ENCODE data around the gene MT1M. TPM values are rescaled to one million over a fixed set of nuclear protein-coding genes. Genes with fewer than 3 reads are reported as not detected.

Gene MT1M
- total RNA-seq, 1 donor from 2014 or later: 0.35 TPM

DNA sequence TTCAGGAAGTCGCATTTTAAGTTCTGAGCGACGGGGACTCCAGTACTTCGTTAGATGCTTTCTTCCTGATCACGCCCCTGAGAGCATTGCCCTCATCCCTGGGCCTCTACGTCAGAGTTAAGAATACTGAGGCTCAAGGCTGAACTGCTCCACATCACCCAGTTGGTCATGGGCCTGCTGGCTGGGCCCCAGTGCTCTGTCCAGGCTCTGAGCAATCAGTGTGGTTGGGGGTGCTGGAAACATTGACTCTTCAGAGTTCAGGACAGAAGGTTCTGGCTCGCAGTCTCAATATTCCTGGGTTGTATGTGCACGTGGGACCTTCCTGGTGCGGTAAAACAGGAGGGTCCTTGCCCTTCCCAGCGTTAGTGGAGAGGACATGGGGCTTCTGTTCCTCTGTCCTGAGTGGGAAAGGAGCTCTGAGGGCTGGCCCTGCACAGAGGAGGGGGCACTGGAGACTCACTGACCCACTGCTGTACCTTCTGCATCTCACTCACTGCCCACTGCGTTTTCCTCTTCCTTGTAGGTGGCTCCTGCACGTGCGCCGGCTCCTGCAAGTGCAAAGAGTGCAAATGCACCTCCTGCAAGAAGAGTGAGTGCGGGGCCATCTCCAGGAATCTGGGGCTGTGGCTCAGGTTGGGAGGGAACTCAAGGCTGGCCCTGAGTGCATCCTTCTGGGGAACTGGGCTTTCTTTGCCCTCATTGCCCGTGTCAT lies 6.4 kb upstream of the MT1M start:
- DNase-seq (ENCODE audit: low spot score): no peak
- Mint-ChIP-seq H3K27me3 (ENCODE audit: low read depth) (no peaks in the 10 kb centered on the region), H3K4me1 (ENCODE audit: low read depth) (peaks cover 37% of the 10 kb centered on the region), H3K36me3 (ENCODE audit: low read depth) (no peaks in the 10 kb centered on the region), H3K9me3 (ENCODE audit: low read depth) (no peaks in the 10 kb centered on the region), H3K4me3 (ENCODE audit: unreplicated experiment) (peak overlapping the region; percentile 76), H3K27ac (ENCODE audit: unreplicated experiment) (peak overlapping the region; percentile 91)
- TF ChIP-seq, protein P1, sequence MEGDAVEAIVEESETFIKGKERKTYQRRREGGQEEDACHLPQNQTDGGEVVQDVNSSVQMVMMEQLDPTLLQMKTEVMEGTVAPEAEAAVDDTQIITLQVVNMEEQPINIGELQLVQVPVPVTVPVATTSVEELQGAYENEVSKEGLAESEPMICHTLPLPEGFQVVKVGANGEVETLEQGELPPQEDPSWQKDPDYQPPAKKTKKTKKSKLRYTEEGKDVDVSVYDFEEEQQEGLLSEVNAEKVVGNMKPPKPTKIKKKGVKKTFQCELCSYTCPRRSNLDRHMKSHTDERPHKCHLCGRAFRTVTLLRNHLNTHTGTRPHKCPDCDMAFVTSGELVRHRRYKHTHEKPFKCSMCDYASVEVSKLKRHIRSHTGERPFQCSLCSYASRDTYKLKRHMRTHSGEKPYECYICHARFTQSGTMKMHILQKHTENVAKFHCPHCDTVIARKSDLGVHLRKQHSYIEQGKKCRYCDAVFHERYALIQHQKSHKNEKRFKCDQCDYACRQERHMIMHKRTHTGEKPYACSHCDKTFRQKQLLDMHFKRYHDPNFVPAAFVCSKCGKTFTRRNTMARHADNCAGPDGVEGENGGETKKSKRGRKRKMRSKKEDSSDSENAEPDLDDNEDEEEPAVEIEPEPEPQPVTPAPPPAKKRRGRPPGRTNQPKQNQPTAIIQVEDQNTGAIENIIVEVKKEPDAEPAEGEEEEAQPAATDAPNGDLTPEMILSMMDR (IDR thresholded peaks at IDR 0.05): no peak

GRCh38 chr16:56626685-56627084 lies 5.8 kb upstream of the MT1M start:
- TF ChIP-seq, protein P1 (IDR thresholded peaks at IDR 0.05): no peak
- no peak for DNase-seq (ENCODE audit: low spot score)
- peak overlapping the region; percentile 76 for H3K4me3 Mint-ChIP-seq (ENCODE audit: unreplicated experiment)
- peaks cover under 1% of the 10 kb centered on the region for H3K27me3 Mint-ChIP-seq (ENCODE audit: low read depth)
- H3K27ac Mint-ChIP-seq (ENCODE audit: unreplicated experiment): peak overlapping the region; percentile 87
- H3K4me1 Mint-ChIP-seq (ENCODE audit: low read depth): peaks cover 34% of the 10 kb centered on the region
- no peaks in the 10 kb centered on the region for H3K9me3 Mint-ChIP-seq (ENCODE audit: low read depth)
- H3K36me3 Mint-ChIP-seq (ENCODE audit: low read depth): no peaks in the 10 kb centered on the region

DNA sequence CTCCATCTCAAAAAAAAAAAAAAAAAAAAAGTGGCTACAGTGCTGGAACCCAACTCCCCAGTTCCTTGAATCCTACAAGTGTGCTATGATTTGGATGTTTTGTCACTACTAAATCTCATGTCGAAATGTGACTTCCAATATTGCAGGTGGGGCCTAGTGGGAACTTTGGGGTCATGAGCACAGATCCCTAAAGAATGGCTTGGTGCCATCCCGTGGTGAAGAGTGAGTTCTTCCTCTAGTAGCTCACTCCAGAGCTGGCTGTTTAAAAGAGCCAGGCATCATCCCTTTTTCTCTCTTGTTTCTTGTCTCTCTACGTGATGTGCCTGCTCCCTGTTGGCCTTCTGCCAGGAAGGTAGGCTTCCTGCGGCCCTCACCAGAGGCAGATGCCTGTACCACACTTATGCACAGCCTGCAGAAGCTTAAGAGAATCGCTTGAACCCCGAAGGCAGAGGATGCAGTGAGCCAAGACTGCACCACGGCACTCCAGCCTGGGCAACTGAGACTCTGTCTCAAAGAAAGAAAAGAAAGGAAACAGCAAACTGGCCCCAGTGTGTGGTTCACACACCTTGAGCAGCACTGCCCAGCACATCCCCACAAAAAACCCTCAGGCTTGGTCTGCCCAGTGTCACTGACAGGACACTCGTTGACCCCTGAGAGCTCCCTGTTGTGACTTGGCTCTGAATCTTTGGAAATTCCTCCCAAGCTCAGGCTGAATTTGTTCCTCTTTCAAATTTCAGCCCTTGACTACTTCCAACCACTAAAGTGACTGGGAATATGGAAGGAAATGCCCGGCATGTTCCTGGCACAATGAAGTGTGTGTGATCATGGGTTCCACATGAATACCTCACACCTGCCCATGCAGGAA lies 3.7 kb upstream of the MT1M start:
- Mint-ChIP-seq H3K9me3 (ENCODE audit: low read depth) (no peaks in the 10 kb centered on the region), H3K27ac (ENCODE audit: unreplicated experiment) (peak overlapping the region; percentile 57), H3K4me1 (ENCODE audit: low read depth) (peaks cover 40% of the 10 kb centered on the region), H3K4me3 (ENCODE audit: unreplicated experiment) (no peak overlapping the region), H3K36me3 (ENCODE audit: low read depth) (no peaks in the 10 kb centered on the region), H3K27me3 (ENCODE audit: low read depth) (peaks cover 7% of the 10 kb centered on the region)
- TF ChIP-seq, protein P1 (IDR thresholded peaks at IDR 0.05): peak; percentile 15
- no peak for DNase-seq (ENCODE audit: low spot score)

DNA sequence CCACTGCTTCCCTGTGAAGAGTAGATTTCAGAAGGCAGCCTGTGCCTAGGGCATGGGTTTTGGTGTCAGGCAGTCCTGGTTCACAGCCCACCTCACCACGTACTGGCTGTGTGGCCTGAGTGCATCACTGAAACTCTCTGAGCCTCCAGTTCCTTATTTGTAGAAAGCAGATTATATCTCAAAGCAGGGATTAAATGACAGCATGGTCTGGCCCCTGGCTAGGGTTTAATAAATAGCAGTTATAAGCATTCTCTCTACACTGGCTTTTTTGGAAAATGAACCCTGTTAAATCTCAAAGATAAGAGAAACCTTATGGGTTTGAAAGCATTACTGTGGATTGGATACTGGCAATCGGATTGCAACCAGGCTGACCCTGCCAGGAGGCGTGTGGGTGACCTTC lies 2.9 kb upstream of the MT1M start:
- Mint-ChIP-seq H3K9me3 (ENCODE audit: low read depth) (no peaks in the 10 kb centered on the region), H3K36me3 (ENCODE audit: low read depth) (no peaks in the 10 kb centered on the region), H3K4me3 (ENCODE audit: unreplicated experiment) (no peak overlapping the region), H3K27me3 (ENCODE audit: low read depth) (peaks cover 14% of the 10 kb centered on the region), H3K27ac (ENCODE audit: unreplicated experiment) (no peak overlapping the region), H3K4me1 (ENCODE audit: low read depth) (peaks cover 38% of the 10 kb centered on the region)
- DNase-seq (ENCODE audit: low spot score): no peak
- TF ChIP-seq, protein P1 (IDR thresholded peaks at IDR 0.05): no peak

DNA sequence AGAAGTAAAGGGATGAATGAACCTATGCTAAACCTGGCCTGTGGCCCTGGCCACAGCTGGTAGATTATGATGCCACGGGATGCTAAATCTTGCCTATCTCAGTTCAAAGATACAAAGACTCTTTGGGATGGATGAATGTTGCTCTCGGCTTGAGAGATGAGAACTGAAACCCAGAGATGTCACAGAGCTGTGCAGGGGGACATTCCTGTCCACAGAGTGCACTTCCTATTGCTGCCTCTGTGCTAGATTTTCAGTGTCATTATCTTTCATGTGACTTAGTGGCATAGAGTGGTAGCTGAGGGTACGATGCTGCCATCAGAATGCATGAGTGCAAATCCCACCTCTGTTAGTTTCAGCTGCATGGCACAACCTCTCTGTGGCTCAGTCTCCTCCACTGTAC lies 2.3 kb upstream of the MT1M start:
- TF ChIP-seq, protein P1 (IDR thresholded peaks at IDR 0.05): no peak
- Mint-ChIP-seq H3K4me3 (ENCODE audit: unreplicated experiment) (no peak overlapping the region), H3K9me3 (ENCODE audit: low read depth) (no peaks in the 10 kb centered on the region), H3K27me3 (ENCODE audit: low read depth) (peaks cover 20% of the 10 kb centered on the region), H3K36me3 (ENCODE audit: low read depth) (no peaks in the 10 kb centered on the region), H3K4me1 (ENCODE audit: low read depth) (peaks cover 38% of the 10 kb centered on the region), H3K27ac (ENCODE audit: unreplicated experiment) (no peak overlapping the region)
- DNase-seq (ENCODE audit: low spot score): no peak
